HEK293T (cell line): ENCODE results near the gene ARHGAP28.

Experiments
- CTCF ChIA-PET: fragments of 350-600 bp; formaldehyde crosslinking; extraction: SDS; loops from one replicate; lab custom pipeline; 2021; ENCODE audit warnings: antibody characterized with exemption, inconsistent platforms; lab: Yijun Ruan, JAX
- POLR2A ChIA-PET: fragments of 350-600 bp; formaldehyde crosslinking; extraction: SDS; loops from one replicate; lab custom pipeline; 2020; ENCODE audit warnings: antibody characterized with exemption, inconsistent platforms; lab: Yijun Ruan, JAX
- DNase-seq: peaks from one replicate; pipeline ENCODE4 v3.0.0; 2012; ENCODE audit warnings: mixed read lengths; ENCODE audit errors: extremely low spot score
- ARNT ChIP-seq: fragments of 450-650 bp; IDR thresholded peaks from 2 replicates; pipeline ENCODE4 v1.6.1; 2017; ENCODE audit warnings: mild to moderate bottlenecking
- BHLHE40 ChIP-seq: fragments of 450-650 bp; IDR thresholded peaks from 2 replicates; pipeline ENCODE4 v1.6.1; 2016; ENCODE audit warnings: mild to moderate bottlenecking, moderate library complexity, borderline replicate concordance
- CTBP1 ChIP-seq: fragments of 450-650 bp; IDR thresholded peaks from 2 replicates; pipeline ENCODE4 v1.6.1; 2016; ENCODE audit warnings: borderline replicate concordance
- ELF4 ChIP-seq: fragments of 450-650 bp; IDR thresholded peaks from 2 replicates; pipeline ENCODE4 v1.6.1; 2017; ENCODE audit warnings: antibody characterized with exemption
- FOXA1 ChIP-seq: fragments of 450-650 bp; IDR thresholded peaks from 2 replicates; pipeline ENCODE4 v1.6.1; 2016; ENCODE audit warnings: mild to moderate bottlenecking
- FOXK2 ChIP-seq: fragments of 450-650 bp; IDR thresholded peaks from 2 replicates; pipeline ENCODE4 v1.6.1; 2016; ENCODE audit warnings: mild to moderate bottlenecking
- FOXM1 ChIP-seq: fragments of 450-650 bp; IDR thresholded peaks from 2 replicates; pipeline ENCODE4 v1.6.1; 2017; ENCODE audit warnings: mild to moderate bottlenecking, borderline replicate concordance
- HDGF ChIP-seq: fragments of 450-650 bp; IDR thresholded peaks from 2 replicates; pipeline ENCODE4 v1.6.1; 2017; ENCODE audit warnings: antibody characterized with exemption, borderline replicate concordance
- L3MBTL2 ChIP-seq: fragments of 450-650 bp; conservative IDR thresholded peaks from 2 replicates; pipeline ENCODE4 v1.6.1; 2016; ENCODE audit warnings: mild to moderate bottlenecking
- LEF1 ChIP-seq: fragments of 450-650 bp; IDR thresholded peaks from 2 replicates; pipeline ENCODE4 v1.6.1; 2017; ENCODE audit warnings: mild to moderate bottlenecking, borderline replicate concordance
- NFRKB ChIP-seq: fragments of 450-650 bp; IDR thresholded peaks from 2 replicates; pipeline ENCODE4 v1.6.1; 2016; ENCODE audit warnings: mild to moderate bottlenecking, moderate library complexity
- SP1 ChIP-seq: fragments of 450-650 bp; IDR thresholded peaks from 2 replicates; pipeline ENCODE4 v1.6.1; 2017
- SUZ12 ChIP-seq: fragments of 450-650 bp; IDR thresholded peaks from 2 replicates; pipeline ENCODE4 v1.6.1; 2016; ENCODE audit warnings: mild to moderate bottlenecking
- TARDBP ChIP-seq: fragments of 450-650 bp; IDR thresholded peaks from 2 replicates; pipeline ENCODE4 v1.6.1; 2016
- ZNF384 ChIP-seq: fragments of 450-650 bp; IDR thresholded peaks from 2 replicates; pipeline ENCODE4 v1.6.1; 2016
- TF ChIP-seq, protein P1 (sequence below): fragments of 450-650 bp; IDR thresholded peaks from 2 replicates; pipeline ENCODE4 v1.6.1; 2016

Gene ARHGAP28

DNA sequence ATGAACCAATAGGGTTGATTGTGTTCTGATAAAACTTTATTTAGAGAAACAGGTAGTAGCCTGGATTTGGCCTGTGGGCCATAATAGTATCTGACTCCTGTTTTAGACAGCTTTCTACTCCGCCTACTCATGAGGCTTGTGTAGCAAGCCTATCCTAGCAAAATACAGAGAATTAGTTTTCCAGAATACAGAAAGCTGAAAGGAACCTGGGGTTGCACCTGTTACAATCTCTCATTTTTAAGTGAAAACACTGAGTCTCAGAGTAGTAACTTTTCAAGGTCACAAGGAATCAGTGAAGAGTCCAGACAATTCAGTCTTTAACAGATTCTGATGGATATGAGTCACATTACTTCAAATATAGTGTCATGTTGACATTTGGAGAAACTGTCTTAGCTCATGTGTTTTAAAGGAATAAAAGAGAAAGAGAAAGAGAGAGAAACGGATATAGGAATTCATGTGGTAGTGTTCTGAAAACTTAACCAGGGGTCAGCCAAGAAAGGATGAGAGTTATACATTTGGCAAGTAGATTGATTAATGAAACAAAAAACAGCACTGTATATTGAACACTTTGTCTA is 17.0 kb downstream of the ARHGAP28 start:
- no peak for TF ChIP-seq HDGF
- no peak for TF ChIP-seq ZNF384
- no peak for TF ChIP-seq TARDBP
- no peak for TF ChIP-seq FOXA1
- TF ChIP-seq ARNT: no peak
- TF ChIP-seq ELF4: no peak
- TF ChIP-seq L3MBTL2: no peak
- TF ChIP-seq SP1: no peak
- TF ChIP-seq, protein P1, sequence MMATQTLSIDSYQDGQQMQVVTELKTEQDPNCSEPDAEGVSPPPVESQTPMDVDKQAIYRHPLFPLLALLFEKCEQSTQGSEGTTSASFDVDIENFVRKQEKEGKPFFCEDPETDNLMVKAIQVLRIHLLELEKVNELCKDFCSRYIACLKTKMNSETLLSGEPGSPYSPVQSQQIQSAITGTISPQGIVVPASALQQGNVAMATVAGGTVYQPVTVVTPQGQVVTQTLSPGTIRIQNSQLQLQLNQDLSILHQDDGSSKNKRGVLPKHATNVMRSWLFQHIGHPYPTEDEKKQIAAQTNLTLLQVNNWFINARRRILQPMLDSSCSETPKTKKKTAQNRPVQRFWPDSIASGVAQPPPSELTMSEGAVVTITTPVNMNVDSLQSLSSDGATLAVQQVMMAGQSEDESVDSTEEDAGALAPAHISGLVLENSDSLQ: no peak
- TF ChIP-seq SUZ12: no peak
- TF ChIP-seq FOXM1: no peak
- no peak for TF ChIP-seq CTBP1
- TF ChIP-seq BHLHE40: no peak
- TF ChIP-seq NFRKB: no peak
- TF ChIP-seq LEF1: no peak
- no peak for TF ChIP-seq FOXK2
- DNase-seq: no peak
- CTCF ChIA-PET: no interaction called here
- POLR2A ChIA-PET: no interaction called here

DNA sequence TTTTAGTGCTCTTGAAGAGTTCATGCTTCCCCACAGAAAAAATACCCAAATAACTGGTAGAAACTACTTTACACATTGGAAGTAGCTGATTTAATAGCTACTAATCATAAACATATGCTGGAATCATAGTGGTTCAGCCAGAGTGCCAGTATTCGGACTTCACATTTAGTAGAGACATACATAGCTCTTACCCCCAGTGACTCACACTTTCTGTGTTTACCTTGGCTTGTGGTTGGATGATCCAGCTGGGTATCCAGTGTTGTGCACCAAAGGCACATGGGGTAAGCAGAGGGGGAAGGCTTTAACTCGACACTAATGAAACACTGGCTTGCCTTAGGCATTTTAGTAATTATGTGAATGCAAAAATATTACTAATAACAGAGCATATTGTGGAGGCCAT is 18.1 kb downstream of the ARHGAP28 start:
- CTCF ChIA-PET: no interaction called here
- no peak for DNase-seq
- POLR2A ChIA-PET: interaction anchor here (0.6 kb wide), 1 partner anchor 19 kb away, joined by 3 read pairs; no protein-coding TSS in a partner anchor
- TF ChIP-seq, protein P1: no peak
- TF ChIP-seq FOXM1 (no peak), TARDBP (no peak), CTBP1 (no peak), L3MBTL2 (no peak), FOXK2 (no peak)

DNA sequence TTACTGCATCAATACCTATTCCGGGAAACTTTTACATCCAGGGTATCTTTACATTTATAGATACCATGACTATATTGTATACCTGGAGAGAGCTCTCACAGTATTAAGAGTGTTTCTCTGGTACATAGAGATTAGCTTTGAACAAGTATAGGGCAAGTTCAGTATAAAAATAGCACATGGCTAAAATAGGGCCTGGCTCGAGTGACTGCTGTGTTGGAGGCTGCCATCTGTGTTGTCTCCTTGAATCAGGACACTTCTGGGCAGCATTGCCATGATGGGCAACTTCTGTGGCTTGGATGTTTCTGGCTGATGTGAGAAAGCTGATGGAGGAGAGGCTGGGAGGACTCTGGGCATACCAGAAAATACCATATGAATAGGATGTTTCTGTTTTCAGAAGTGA is 18.7 kb downstream of the ARHGAP28 start:
- no peak for DNase-seq
- ChIA-PET POLR2A (interaction anchor here (0.6 kb wide), 1 partner anchor 19 kb away, joined by 3 read pairs; no protein-coding TSS in a partner anchor), CTCF (no interaction called here)
- TF ChIP-seq L3MBTL2: no peak
- TF ChIP-seq CTBP1: no peak

DNA sequence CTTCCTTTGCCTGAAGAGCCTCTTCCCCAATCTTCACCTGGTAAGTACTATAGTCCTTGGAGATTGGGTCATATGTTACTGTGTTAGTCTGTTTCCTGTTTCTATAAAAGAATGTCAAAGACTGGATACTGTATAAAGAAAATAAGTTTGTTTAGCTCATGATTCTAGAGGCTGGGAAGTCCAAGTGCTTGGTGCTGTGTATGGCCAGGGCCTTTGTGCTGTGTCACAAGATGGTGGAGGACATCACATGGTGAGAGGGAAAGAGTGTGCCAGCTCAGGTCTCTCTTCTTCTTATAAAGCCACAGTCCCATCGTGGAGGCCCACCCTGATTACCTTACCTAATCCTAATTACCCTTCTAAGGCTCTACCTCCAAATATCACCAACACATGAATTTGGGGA is 20.9 kb downstream of the ARHGAP28 start:
- TF ChIP-seq NFRKB: no peak
- TF ChIP-seq, protein P1: no peak
- TF ChIP-seq BHLHE40: no peak
- no peak for TF ChIP-seq FOXK2
- no peak for TF ChIP-seq CTBP1
- TF ChIP-seq ELF4: no peak
- no peak for TF ChIP-seq L3MBTL2
- no peak for TF ChIP-seq HDGF
- no peak for TF ChIP-seq FOXM1
- no peak for TF ChIP-seq ARNT
- ChIA-PET CTCF (no interaction called here), POLR2A (no interaction called here)
- no peak for DNase-seq

DNA sequence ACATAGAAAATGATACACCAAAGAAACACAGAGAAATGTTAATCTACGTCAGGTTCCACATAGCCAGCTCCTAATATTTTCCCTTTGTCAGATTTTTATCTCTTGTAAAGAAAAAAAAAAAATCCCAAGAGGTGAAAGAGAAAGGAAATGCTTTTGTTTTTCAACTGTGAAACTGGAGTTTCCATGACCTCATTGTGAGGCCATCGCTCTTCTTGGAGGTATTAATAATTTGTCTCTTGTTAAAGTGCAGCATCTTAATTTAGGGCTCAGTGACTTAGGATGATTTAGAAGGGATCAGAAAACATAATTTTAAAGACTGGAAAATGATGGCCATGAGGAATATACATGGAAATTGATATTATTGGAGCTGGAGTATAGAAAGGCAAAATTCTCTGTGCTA is 21.7 kb downstream of the ARHGAP28 start:
- POLR2A ChIA-PET: no interaction called here
- no peak for DNase-seq
- TF ChIP-seq HDGF (no peak), SUZ12 (no peak), NFRKB (no peak), LEF1 (no peak), FOXK2 (no peak), SP1 (no peak), L3MBTL2 (no peak), BHLHE40 (no peak), ELF4 (no peak), FOXM1 (no peak)
- TF ChIP-seq, protein P1: no peak
- CTCF ChIA-PET: no interaction called here

DNA sequence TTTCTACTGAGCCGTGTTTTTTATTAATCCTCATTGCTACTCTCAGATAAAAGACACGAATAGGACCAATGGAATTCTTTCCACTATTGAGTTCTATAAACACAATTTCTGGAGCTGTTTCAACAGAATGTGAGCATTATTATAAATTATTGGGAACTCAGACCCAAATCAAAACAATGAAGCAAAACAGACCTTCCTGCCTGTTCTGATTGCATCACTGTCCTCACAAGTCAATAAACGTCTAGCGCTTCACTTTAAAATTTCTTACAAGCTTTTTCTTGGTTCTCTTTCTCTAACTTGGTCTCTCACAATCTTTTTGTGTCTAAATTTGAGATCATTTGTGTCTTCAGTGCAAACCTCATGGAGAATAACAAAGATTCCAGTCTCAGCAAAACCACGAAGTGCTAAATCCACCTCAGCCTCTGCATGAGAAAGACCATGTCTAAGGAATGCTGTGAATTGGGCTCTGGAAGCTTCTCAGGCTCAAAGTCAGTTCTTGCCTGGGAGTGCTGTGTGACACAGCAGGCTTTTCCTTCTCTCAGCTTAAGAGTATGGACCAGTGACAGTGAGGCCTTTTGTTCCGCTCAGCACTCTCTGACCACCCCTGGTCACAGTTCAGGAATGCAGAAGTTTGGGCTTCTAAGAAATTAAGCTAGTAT is 22.8 kb downstream of the ARHGAP28 start:
- no peak for DNase-seq
- POLR2A ChIA-PET: no interaction called here

More for the DNA sequence above, 22.8 kb downstream of the ARHGAP28 start:
- TF ChIP-seq FOXM1 (no peak), LEF1 (no peak), SUZ12 (no peak), ZNF384 (no peak), BHLHE40 (no peak), HDGF (no peak), CTBP1 (no peak), NFRKB (no peak), SP1 (no peak), L3MBTL2 (no peak), TARDBP (no peak), ELF4 (no peak), FOXK2 (no peak), ARNT (no peak), FOXA1 (no peak)
- TF ChIP-seq, protein P1: no peak
- CTCF ChIA-PET: interaction anchor here (0.6 kb wide), 1 partner anchor 64 kb away, joined by 3 read pairs; no protein-coding TSS in a partner anchor
